Kidney (tissue), 14 donors: Measurements from ENCODE around the gene CYP1A1. TPM values are rescaled to one million over a fixed set of nuclear protein-coding genes. Genes with fewer than 3 reads are reported as not detected.
"Not testable (repeated sequence)": the region's sequence is repeated elsewhere in the genome, so short reads cannot be mapped to it uniquely, and the experiment has no call there.

Source experiments
- DNase-seq, 5 donors: peaks; one replicate each; pipeline ENCODE4 v3.0.0-alpha.2; 2013 to 2020
- FAIRE-seq: peaks from 2 replicates; lab custom pipeline; 2012; peaks lifted over from hg19 to GRCh38; lab: Jason Lieb, UNC
- H3K27ac ChIP-seq, 2 donors: one replicate each; pipeline ENCODE4 v1.7.0; 2013; ENCODE audit warnings: low read depth in 2 of 2, low read length in 2 of 2, inconsistent platforms in 1 of 2
- H3K27me3 ChIP-seq: one replicate; pipeline ENCODE4 v1.7.1; 2013; ENCODE audit warnings: low read length, inconsistent platforms; ENCODE audit not compliant: control insufficient read depth, insufficient read depth
- H3K36me3 ChIP-seq, 3 donors: one replicate each; pipeline versions ENCODE4 v1.7.0 to v1.7.1; 2013; ENCODE audit warnings: low read length in 3 of 3, control low read depth in 1 of 3, inconsistent platforms in 1 of 3; ENCODE audit not compliant: insufficient read depth in 3 of 3, control insufficient read depth in 2 of 3
- H3K4me1 ChIP-seq, 3 donors: one replicate each; pipeline versions ENCODE4 v1.7.0 to v1.7.1; 2013; ENCODE audit warnings: low read length in 3 of 3, inconsistent platforms in 1 of 3, low read depth in 1 of 3; ENCODE audit not compliant: control insufficient read depth in 2 of 3, insufficient read depth in 2 of 3
- H3K4me3 ChIP-seq, 3 donors: one replicate each; pipeline versions ENCODE4 v1.7.0 to v1.8.1; 2013; ENCODE audit warnings: low read length in 3 of 3, control low read depth in 1 of 3, inconsistent platforms in 1 of 3
- H3K9ac ChIP-seq, 3 donors: one replicate each; pipeline versions ENCODE4 v1.7.0 to v1.7.1; 2013; ENCODE audit warnings: low read length in 3 of 3, control low read depth in 1 of 3, inconsistent platforms in 1 of 3
- H3K9me3 ChIP-seq, 3 donors: one replicate each; pipeline versions ENCODE4 v1.7.0 to v1.7.1; 2013; ENCODE audit warnings: low read length in 3 of 3, control low read depth in 1 of 3, inconsistent platforms in 1 of 3; ENCODE audit not compliant: control insufficient read depth in 2 of 3, insufficient read depth in 1 of 3
- intact Hi-C: fragments of 100-400 bp; cut with DNase I; formaldehyde crosslinking; loops from one replicate; pipeline ENCODE4 v1.11.1; 2022
- polyA plus RNA-seq: library from polyadenylated mRNA; stranded (reverse); fragments of 350-450 nt; fragmentation: Illumina TruSeq; extraction: RNeasy Lipid Tissue Mini Kit (QIAGEN cat#74804); gene quantifications from one replicate; pipeline ENCODE4 v1.2.3, GENCODE V29; 2014; ENCODE audit warnings: low read depth, low replicate concordance; ENCODE audit not compliant: insufficient read depth
- total RNA-seq: library from RNA; stranded (reverse); fragmentation: NEBNext Ultra II Directional; extraction: Animal tissue kit (Norgen Biotek cat#: 25700); gene quantifications from one replicate; pipeline ENCODE4 v1.2.1, GENCODE V29; 2021
- TF ChIP-seq, protein P1 (sequence below): IDR thresholded peaks from 3 replicates; pipeline ENCODE4 v1.5.1; 2012; ENCODE audit warnings: mild to moderate bottlenecking, moderate library complexity, borderline replicate concordance; ENCODE audit not compliant: insufficient read depth; ENCODE audit errors: extremely low read depth
- donor health status: control.
- donor health status: control.
- donor health status: control.
- donor health status: control.
- donor health status: control.
- donor health status: DM: yes; HTN: yes; CAD: no.
- donor health status: Normal renal cell carcinoma (clear cell type).

CYP1A1 gene
- total and polyA plus RNA-seq, 2 donors from 2014 or later: 0.13 to 0.26 TPM

DNA sequence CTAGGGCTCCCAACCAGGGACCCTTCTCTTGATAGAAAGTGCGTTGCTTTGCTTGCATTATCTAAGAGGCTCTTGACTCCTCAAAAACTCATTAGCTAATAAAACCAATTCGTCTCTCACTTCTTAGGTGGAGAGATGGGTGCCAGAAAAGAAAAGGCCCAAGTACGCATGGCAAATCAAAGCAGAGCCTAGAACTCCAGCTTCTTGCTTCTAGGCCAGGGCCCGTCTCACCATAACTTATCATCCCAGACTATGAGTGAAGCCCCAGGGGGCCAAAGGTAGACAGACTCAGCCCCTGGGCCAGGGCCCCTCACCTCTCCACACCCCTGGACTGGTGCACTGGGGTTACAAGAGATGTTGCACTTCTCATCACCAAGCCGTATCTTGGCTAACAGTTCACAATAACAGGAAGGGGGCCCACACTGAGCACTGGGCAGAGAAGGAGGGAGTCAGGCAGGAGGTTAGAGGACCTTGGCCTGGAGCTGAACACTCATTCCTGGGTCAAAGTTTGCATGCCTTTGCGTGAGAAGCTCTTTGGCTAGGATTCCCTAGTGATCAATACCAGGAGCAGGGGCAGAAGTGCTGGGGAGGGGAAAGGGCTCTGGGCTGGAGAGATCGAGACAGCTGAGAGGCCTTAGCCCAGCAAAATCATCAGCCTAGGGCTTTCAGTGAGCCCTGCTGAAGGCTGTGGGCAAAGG, 5.4 kb upstream of the CYP1A1 start:
- Histone ChIP-seq H3K9ac (no peak overlapping the region), H3K27ac (no peak overlapping the region), H3K27me3 (peaks cover 9% of the 10 kb centered on the region), H3K4me1 (peaks cover 0 to 4% (median 0%) of the 10 kb centered on the region in 3 donors), H3K9me3 (no peaks in the 10 kb centered on the region), H3K36me3 (no peaks in the 10 kb centered on the region), H3K4me3 (no peak overlapping the region)
- FAIRE-seq (no peak), DNase-seq (no peak)
- intact Hi-C loops: no loop called here
- TF ChIP-seq, protein P1, sequence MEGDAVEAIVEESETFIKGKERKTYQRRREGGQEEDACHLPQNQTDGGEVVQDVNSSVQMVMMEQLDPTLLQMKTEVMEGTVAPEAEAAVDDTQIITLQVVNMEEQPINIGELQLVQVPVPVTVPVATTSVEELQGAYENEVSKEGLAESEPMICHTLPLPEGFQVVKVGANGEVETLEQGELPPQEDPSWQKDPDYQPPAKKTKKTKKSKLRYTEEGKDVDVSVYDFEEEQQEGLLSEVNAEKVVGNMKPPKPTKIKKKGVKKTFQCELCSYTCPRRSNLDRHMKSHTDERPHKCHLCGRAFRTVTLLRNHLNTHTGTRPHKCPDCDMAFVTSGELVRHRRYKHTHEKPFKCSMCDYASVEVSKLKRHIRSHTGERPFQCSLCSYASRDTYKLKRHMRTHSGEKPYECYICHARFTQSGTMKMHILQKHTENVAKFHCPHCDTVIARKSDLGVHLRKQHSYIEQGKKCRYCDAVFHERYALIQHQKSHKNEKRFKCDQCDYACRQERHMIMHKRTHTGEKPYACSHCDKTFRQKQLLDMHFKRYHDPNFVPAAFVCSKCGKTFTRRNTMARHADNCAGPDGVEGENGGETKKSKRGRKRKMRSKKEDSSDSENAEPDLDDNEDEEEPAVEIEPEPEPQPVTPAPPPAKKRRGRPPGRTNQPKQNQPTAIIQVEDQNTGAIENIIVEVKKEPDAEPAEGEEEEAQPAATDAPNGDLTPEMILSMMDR: no peak

DNA sequence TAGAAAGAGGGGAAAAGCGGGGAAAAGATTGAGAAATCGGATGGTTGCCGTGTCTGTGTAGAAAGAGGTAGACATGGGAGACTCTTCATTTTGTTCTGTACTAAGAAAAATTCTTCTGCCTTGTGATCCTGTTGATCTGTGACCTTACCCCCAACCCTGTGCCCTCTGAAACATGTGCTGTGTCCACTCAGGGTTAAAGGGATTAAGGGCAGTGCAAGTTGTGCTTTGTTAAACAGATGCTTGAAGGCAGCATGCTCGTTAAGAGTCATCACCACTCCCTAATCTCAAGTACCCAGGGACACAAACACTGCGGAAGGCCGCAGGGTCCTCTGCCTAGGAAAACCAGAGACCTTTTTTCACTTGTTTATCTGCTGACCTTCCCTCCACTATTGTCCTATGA, 4.0 kb upstream of the CYP1A1 start:
- H3K4me3 ChIP-seq, H3K9me3 ChIP-seq, H3K36me3 ChIP-seq, H3K27me3 ChIP-seq, DNase-seq, H3K4me1 ChIP-seq, H3K9ac ChIP-seq, intact Hi-C loops, H3K27ac ChIP-seq, FAIRE-seq: not testable (repeated sequence)

DNA sequence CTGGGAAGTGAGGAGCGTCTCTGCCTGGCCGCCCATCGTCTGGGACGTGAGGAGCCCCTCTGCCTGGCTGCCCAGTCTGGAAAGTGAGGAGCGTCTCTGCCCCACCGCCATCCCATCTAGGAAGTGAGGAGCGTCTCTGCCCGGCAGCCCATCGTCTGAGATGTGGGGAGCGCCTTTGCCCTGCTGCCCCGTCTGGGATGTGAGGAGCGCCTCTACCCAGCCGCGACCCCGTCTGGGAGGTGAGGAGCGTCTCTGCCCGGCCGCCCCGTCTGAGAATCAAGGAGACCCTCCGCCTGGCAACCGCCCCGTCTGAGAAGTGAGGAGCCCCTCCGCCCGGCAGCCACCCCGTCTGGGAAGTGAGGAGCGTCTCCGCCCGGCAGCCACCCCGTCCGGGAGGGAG, 3.4 kb upstream of the CYP1A1 start:
- H3K9ac ChIP-seq, H3K9me3 ChIP-seq, FAIRE-seq, DNase-seq, H3K27ac ChIP-seq, H3K36me3 ChIP-seq, H3K4me3 ChIP-seq, intact Hi-C loops, H3K27me3 ChIP-seq, H3K4me1 ChIP-seq: not testable (repeated sequence)

DNA sequence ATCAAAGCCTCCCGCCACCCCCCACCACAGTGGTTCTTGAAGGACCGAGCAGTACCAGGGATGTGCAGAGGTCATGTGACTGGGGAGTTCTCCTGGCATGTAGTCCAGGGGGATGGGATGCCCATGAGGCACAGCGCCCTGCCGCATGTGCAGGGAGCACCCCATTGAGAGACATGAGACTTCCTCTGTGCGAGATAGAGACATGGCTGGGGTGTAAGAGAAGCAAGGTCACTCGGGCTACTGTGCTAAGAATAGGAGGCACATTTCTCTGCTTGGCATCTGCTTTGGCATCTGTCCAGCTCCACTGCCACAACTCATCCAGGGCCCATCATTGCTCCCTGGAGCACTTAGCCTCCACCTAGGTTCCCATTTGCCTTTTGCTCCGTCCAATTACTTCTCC, 2.4 kb upstream of the CYP1A1 start:
- FAIRE-seq: no peak
- DNase-seq: no peak
- H3K4me1 ChIP-seq: peaks cover 0 to 4% (median 0%) of the 10 kb centered on the region in 3 donors
- H3K27ac ChIP-seq: no peak overlapping the region
- H3K4me3 ChIP-seq: no peak overlapping the region
- TF ChIP-seq, protein P1: no peak
- H3K36me3 ChIP-seq: no peaks in the 10 kb centered on the region
- intact Hi-C loops: no loop called here
- no peaks in the 10 kb centered on the region for H3K9me3 ChIP-seq
- H3K27me3 ChIP-seq: peaks cover 9% of the 10 kb centered on the region
- no peak overlapping the region for H3K9ac ChIP-seq
